Adrenal gland (tissue), 12 donors: ENCODE results near the gene FBXW12. TPM values are rescaled to one million over a fixed set of nuclear protein-coding genes. Genes with fewer than 3 reads are reported as not detected.

Source experiments
- DNase-seq, 7 donors: peaks; one replicate each; pipeline ENCODE4 v3.0.0-alpha.2; 2019 to 2020
- H3K27ac ChIP-seq, 5 donors: fragments of 200-600 bp; sonication (generic) in 4 of 5; 1 replicate in 3 of 5; 2 replicates in 2 of 5; pipeline versions ENCODE4 v1.5.1 to v1.8.0; 2016 to 2020; ENCODE audit warnings: mild to moderate bottlenecking in 1 of 5
- H3K27me3 ChIP-seq: fragments of 200-600 bp; 2 replicates; pipeline ENCODE4 v1.8.0; 2021
- H3K36me3 ChIP-seq, 2 donors: fragments of 200-600 bp; replicated peaks in 1 of 2; 1 replicate in 1 of 2; 2 replicates in 1 of 2; pipeline versions ENCODE4 v1.5.1 to v1.8.0; 2018 to 2022
- H3K4me1 ChIP-seq, 2 donors: fragments of 200-600 bp; replicated peaks in 1 of 2; 1 replicate in 1 of 2; 2 replicates in 1 of 2; pipeline versions ENCODE4 v1.5.1 to v1.8.0; 2018 to 2021
- H3K4me3 ChIP-seq, 4 donors: fragments of 200-600 bp; sonication (generic) in 3 of 4; one replicate each; pipeline ENCODE4 v1.5.1; 2016 to 2018
- H3K9me3 ChIP-seq, 3 donors: fragments of 200-600 bp; sonication (generic) in 1 of 3; replicated peaks in 1 of 3; 1 replicate in 2 of 3; 2 replicates in 1 of 3; pipeline versions ENCODE4 v1.5.1 to v1.8.0; 2016 to 2021
- POLR2A ChIP-seq, 2 donors: fragments of 450-650 bp; IDR thresholded peaks; one replicate each; pipeline ENCODE4 v1.6.1; 2017; ENCODE audit warnings: antibody characterized with exemption in 2 of 2, mild to moderate bottlenecking in 2 of 2, moderate library complexity in 1 of 2
- WGBS, 4 donors: extraction: QIAGEN DNeasy Blood & Tissue Kit in 2 of 4; methylation state at CpG; one replicate each; pipeline versions ENCODE4 v1.1.5 to v1.1.7; 2013 to 2017; 5-methylcytosine and 5-hydroxymethylcytosine counted together
- intact Hi-C, 2 donors: fragments of 100-400 bp; cut with DNase I; formaldehyde crosslinking; loops; one replicate each; pipeline versions ENCODE4 v1.14.1 to v1.15.0; 2022 to 2023
- polyA plus RNA-seq, 3 donors: library from polyadenylated mRNA; stranded (reverse); fragments of 200-250 nt in 2 of 3; fragments of 350-450 nt in 1 of 3; fragmentation: Illumina TruSeq in 1 of 3; extraction: RNeasy Lipid Tissue Mini Kit (QIAGEN cat#74804) in 1 of 3; gene quantifications; one replicate each; pipeline ENCODE4 v1.2.3, GENCODE V29; 2013 to 2014
- total RNA-seq, 9 donors: library from RNA; depleted of rRNA in 4 of 9; stranded (reverse); fragments of >200 nt in 4 of 9; fragments of 120-200 nt in 1 of 9; fragmentation: NEBNext Ultra II Directional in 1 of 9; extraction: Animal tissue kit (Norgen Biotek cat#: 25700) in 1 of 9; gene quantifications; one replicate each; pipeline versions ENCODE4 v1.1.0 to v1.2.4, GENCODE V29; 2013 to 2023
- TF ChIP-seq, protein P1 (sequence below), 6 experiments: fragments of 450-650 bp in 4 of 6; fragments of 200-600 bp in 2 of 6; sonication (generic) in 1 of 6; IDR thresholded peaks; 1 replicate in 5 of 6; 2 replicates in 1 of 6; pipeline versions ENCODE4 v1.5.1 to v1.8.0; 2016 to 2021; ENCODE audit warnings: antibody characterized with exemption in 6 of 6, mild to moderate bottlenecking in 2 of 6, moderate library complexity in 1 of 6
- donor health status: healthy with polysubstance abuse.
- donor health status: Bipolar disorder and iron deficiency.
- donor health status: DM: yes; HTN: yes; CAD: no.
- donor health status: DM: no; HTN: no; CAD: no.
- donor health status: DM: no; HTN: no; CAD: no.
- donor health status: DM: yes; HTN: yes; CAD: no.

The FBXW12 gene
- total and polyA plus RNA-seq, 12 donors, result 0.07 to 0.24 (median 0.11) TPM; not detected in 9

DNA sequence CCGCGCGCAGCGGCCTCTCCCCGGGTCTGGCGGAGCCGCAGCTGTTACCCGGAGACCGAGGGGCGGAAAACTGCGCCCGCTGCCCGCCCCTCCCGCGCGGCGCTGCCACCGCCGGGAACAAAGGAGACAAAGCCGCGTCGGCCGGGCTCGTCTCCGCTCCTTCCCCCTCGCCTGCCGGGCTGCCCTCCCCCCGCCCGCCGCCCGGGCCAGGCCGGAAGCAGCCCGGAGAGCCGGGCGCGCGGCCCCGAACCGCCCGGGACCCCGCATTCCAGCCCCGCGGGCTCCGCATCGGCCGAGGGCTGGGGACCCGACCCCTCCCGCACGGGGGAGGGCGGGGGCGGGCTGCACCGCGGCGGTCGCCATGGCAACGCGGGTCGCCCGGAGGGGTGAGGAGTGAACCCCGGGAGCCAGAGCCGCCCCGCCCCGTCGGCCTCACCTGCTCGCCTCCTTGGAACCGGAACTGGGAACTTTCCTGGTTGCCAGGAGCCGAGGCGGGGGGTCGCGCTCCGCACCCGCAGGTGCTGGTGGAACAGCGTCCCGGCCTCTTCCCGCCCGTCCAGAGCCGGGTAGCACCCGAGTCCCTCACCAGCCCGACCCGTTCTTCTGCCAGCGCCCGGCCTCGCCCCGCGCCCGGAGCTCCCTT, 57.4 kb downstream of the FBXW12 start:
- no peaks in the 10 kb centered on the region for H3K9me3 ChIP-seq
- peak overlapping the region; percentile 28 to 93 (median 62) for H3K4me3 ChIP-seq
- peaks cover 7 to 19% of the 10 kb centered on the region in 2 donors for H3K4me1 ChIP-seq
- peak overlapping the region in 4 of 5 donors; percentile 53 to 79 (median 66) for H3K27ac ChIP-seq
- WGBS, 4 donors, result 0 to 1% (median 0%) methylated on average over 11 to 86 of the region's 86 CpGs
- H3K36me3 ChIP-seq, result peaks cover 0 to 20% of the 10 kb centered on the region in 2 donors
- TF ChIP-seq POLR2A (IDR thresholded peaks at IDR 0.05), result peak in 1 of 2 donors; percentile 56
- TF ChIP-seq, protein P1, sequence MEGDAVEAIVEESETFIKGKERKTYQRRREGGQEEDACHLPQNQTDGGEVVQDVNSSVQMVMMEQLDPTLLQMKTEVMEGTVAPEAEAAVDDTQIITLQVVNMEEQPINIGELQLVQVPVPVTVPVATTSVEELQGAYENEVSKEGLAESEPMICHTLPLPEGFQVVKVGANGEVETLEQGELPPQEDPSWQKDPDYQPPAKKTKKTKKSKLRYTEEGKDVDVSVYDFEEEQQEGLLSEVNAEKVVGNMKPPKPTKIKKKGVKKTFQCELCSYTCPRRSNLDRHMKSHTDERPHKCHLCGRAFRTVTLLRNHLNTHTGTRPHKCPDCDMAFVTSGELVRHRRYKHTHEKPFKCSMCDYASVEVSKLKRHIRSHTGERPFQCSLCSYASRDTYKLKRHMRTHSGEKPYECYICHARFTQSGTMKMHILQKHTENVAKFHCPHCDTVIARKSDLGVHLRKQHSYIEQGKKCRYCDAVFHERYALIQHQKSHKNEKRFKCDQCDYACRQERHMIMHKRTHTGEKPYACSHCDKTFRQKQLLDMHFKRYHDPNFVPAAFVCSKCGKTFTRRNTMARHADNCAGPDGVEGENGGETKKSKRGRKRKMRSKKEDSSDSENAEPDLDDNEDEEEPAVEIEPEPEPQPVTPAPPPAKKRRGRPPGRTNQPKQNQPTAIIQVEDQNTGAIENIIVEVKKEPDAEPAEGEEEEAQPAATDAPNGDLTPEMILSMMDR (IDR thresholded peaks at IDR 0.05), result peak in 1 of 6 experiments; percentile 27
- H3K27me3 ChIP-seq, result no peaks in the 10 kb centered on the region
- DNase-seq, result peak; percentile 27 to 70 (median 52)
- intact Hi-C loops, result no loop called here

DNA sequence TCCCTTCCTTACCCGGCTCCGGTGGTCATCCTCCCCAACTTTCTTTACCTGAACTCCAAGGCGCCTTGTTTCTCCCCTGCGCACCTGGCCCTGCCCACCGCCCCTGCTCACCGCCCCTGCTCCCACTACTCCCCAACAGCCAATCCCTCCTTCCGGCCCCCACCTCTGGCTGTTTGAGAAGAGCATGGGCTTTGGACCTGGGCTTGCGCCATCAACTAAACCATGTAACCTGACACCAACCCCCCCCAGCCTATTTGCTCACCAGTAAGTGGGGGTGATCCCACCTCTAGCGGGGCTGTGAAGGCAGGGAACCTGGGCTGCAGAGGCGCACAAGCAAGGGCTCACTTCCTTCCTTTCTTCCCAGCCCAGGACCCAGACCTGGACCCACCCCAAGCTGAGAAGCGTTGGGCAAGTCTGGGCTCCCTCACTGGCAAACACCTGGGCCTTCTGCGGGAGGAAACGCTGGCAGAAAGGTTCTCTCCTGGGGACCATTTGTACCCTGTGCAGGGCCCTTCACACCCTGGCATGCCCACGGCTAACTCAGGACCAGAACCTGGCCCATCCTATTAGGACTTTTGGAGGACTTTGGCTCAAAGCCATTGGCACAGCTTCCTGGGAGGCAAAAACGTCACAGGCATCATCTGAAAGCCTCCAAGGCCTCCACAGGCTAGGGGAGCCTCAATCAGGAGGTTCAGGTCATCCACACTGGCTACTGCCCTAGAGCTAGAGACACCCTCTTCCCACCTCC, 58.1 kb downstream of the FBXW12 start, which contains the start of gene PLXNB1:
TSS of gene PLXNB1 (minus strand) at position 127 of the 748 bp plus-strand sequence. CDS start 5,475 bp downstream, outside the sequence.
- 24 to 30% (median 28%) methylated on average over 11 to 15 of the region's 15 CpGs for WGBS, 4 donors
- H3K4me3 ChIP-seq, result peak within 1 kb of the TSS; percentile 28 to 93 (median 62)
- peak; percentile 38 to 79 (median 50) for DNase-seq
- TF ChIP-seq POLR2A (IDR thresholded peaks at IDR 0.05), result no peak
- TF ChIP-seq, protein P1 (IDR thresholded peaks at IDR 0.05), result no peak
- H3K4me1 ChIP-seq, result peaks cover 7 to 19% of the 10 kb centered on the region in 2 donors
- no peaks in the 10 kb centered on the region for H3K9me3 ChIP-seq
- H3K36me3 ChIP-seq, result peaks cover 0 to 20% of the 10 kb centered on the region in 2 donors
- intact Hi-C loops, result loop anchor here in 1 of 2 donors (5.0 to 10.0 kb wide), 2 partner anchors 158 to 235 kb away; no protein-coding TSS in a partner anchor
- peak within 1 kb of the TSS in 4 of 5 donors; percentile 53 to 79 (median 66) for H3K27ac ChIP-seq
- H3K27me3 ChIP-seq, result no peaks in the 10 kb centered on the region

DNA sequence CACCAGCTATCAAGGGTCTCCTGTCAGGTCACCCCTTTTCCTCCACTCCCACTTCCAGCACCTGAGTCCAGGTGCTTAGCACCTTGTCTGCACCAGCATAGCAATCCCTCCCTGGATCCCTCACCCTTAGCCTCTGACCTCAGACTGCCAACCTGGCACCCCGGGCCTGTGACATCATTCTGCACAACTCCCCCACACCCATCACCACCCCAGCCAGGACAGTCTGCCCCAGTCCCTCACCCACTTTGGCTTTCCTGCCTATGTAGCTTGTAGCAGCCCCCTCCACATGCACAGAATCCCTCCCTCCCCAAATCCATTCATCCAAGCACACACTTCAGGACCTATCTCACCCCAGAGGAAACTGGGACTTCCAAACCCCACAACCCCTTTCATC, 58.7 kb downstream of the FBXW12 start:
- Histone ChIP-seq H3K4me3 (no peak overlapping the region), H3K9me3 (no peaks in the 10 kb centered on the region), H3K27me3 (no peaks in the 10 kb centered on the region), H3K27ac (peak overlapping the region in 1 of 5 donors; percentile 79), H3K36me3 (peaks cover 0 to 20% of the 10 kb centered on the region in 2 donors), H3K4me1 (peaks cover 7 to 19% of the 10 kb centered on the region in 2 donors)
- intact Hi-C loops, result loop anchor here (1.0 to 10.0 kb wide), 3 partner anchors 28 to 236 kb away; no protein-coding TSS in a partner anchor
- WGBS, 4 donors, result 71 to 88% (median 79%) methylated on average over 1 of the region's 1 CpG
- TF ChIP-seq, protein P1 (IDR thresholded peaks at IDR 0.05), result no peak
- no peak for TF ChIP-seq POLR2A (IDR thresholded peaks at IDR 0.05)
- DNase-seq, result no peak
